H1 (cell line): ENCODE measurements around the gene SOCS6. TPM values are rescaled to one million over a fixed set of nuclear protein-coding genes. Genes with fewer than 3 reads are reported as not detected.
"Not testable (repeated sequence)": the region's sequence is repeated elsewhere in the genome, so short reads cannot be mapped to it uniquely, and the experiment has no call there.

Experiments used
- CTCF ChIA-PET: fragments of 300-600 bp; sonication (Branson Sonifier 250); formaldehyde crosslinking; loops from one replicate; lab custom pipeline; 2021; ENCODE audit not compliant: partially characterized antibody; lab: Charles Lee
- POLR2A ChIA-PET: fragments of 300-600 bp; sonication (Branson Sonifier 250); formaldehyde crosslinking; loops from one replicate; lab custom pipeline; 2021; ENCODE audit warnings: inconsistent platforms; ENCODE audit not compliant: partially characterized antibody; lab: Charles Lee
- DNase-seq, 2 experiments: peaks; one replicate each; pipeline versions ENCODE4 v3.0.0 to v3.0.0-alpha.2; 2010 to 2022; ENCODE audit warnings: low spot score in 2 of 2, low read depth in 1 of 2, mixed read lengths in 1 of 2
- FAIRE-seq: peaks from 2 replicates; lab custom pipeline; 2011; peaks lifted over from hg19 to GRCh38; lab: Jason Lieb, UNC
- H2AFZ ChIP-seq: 2 replicates; pipeline ENCODE4 v1.8.1; 2012; ENCODE audit warnings: low read length, inconsistent platforms
- H2AK5ac ChIP-seq: 2 replicates; pipeline ENCODE4 v1.6.1; 2013; ENCODE audit warnings: low read depth, low read length
- H2BK120ac ChIP-seq: replicated peaks from 2 replicates; pipeline ENCODE3; 2013; ENCODE audit warnings: low read depth, low read length, inconsistent platforms
- H2BK12ac ChIP-seq: 2 replicates; pipeline ENCODE4 v1.6.1; 2013; ENCODE audit warnings: low read depth, low read length
- H2BK15ac ChIP-seq: 2 replicates; pipeline ENCODE4 v1.6.1; 2013; ENCODE audit warnings: low read length
- H2BK20ac ChIP-seq: 2 replicates; pipeline ENCODE4 v1.6.1; 2013; ENCODE audit warnings: low read length
- H2BK5ac ChIP-seq: 2 replicates; pipeline ENCODE4 v1.6.1; 2013; ENCODE audit warnings: low read depth, low read length
- H3K14ac ChIP-seq: 2 replicates; pipeline ENCODE4 v1.6.1; 2013; ENCODE audit warnings: inconsistent platforms; ENCODE audit not compliant: insufficient read length
- H3K18ac ChIP-seq: 2 replicates; pipeline ENCODE4 v1.6.1; 2013; ENCODE audit warnings: low read length; ENCODE audit errors: extremely low read depth
- H3K23ac ChIP-seq: 2 replicates; pipeline ENCODE4 v1.6.1; 2013; ENCODE audit warnings: inconsistent platforms; ENCODE audit not compliant: insufficient read length
- H3K23me2 ChIP-seq: 2 replicates; pipeline ENCODE4 v1.6.1; 2013; ENCODE audit warnings: low read depth, low read length
- H3K27ac ChIP-seq: 2 replicates; pipeline ENCODE4 v1.6.1; 2011; ENCODE audit warnings: low read depth, low read length, inconsistent platforms
- H3K27me3 ChIP-seq, 4 experiments: replicated peaks in 1 of 4; 1 replicate in 1 of 4; 2 replicates in 3 of 4; pipeline versions ENCODE4 v1.6.1 to v1.8.1; 2011 to 2013; ENCODE audit warnings: low read length in 3 of 4, mild to moderate bottlenecking in 3 of 4, inconsistent platforms in 2 of 4, mixed read lengths in 2 of 4, moderate library complexity in 1 of 4; ENCODE audit not compliant: control insufficient read depth in 3 of 4, insufficient read depth in 3 of 4; ENCODE audit errors: extremely low read depth in 1 of 4
- H3K36me3 ChIP-seq, 4 experiments: 2 replicates each; pipeline versions ENCODE4 v1.6.1 to v1.8.1; 2011 to 2013; ENCODE audit warnings: mild to moderate bottlenecking in 4 of 4, low read length in 3 of 4, moderate library complexity in 2 of 4, control low read depth in 1 of 4, inconsistent platforms in 1 of 4; ENCODE audit not compliant: insufficient read depth in 4 of 4, control insufficient read depth in 2 of 4
- H3K4ac ChIP-seq: replicated peaks from 2 replicates; pipeline ENCODE3; 2013; ENCODE audit warnings: low read length, low read depth, mixed read lengths, inconsistent platforms; ENCODE audit not compliant: insufficient read length
- H3K4me1 ChIP-seq, 4 experiments: replicated peaks in 1 of 4; 1 replicate in 1 of 4; 2 replicates in 3 of 4; pipeline versions ENCODE4 v1.6.1 to v1.8.1; 2011 to 2013; ENCODE audit warnings: low read length in 3 of 4, inconsistent platforms in 2 of 4, mixed read lengths in 1 of 4; ENCODE audit not compliant: insufficient read depth in 4 of 4, control insufficient read depth in 3 of 4
- H3K4me2 ChIP-seq, 2 experiments: 2 replicates each; pipeline versions ENCODE4 v1.6.1 to v1.8.1; 2011 to 2013; ENCODE audit warnings: low read depth in 2 of 2, low read length in 2 of 2, control low read depth in 1 of 2, inconsistent platforms in 1 of 2, mild to moderate bottlenecking in 1 of 2; ENCODE audit not compliant: insufficient read depth in 1 of 2
- H3K4me3 ChIP-seq, 4 experiments: fragments of 200-600, 300-600 bp in 1 of 4; sonication (generic), shearing (Covaris generic), sonication (Bioruptor Twin) in 1 of 4; 2 replicates each; pipeline versions ENCODE4 v1.5.1 to v1.8.1; 2011 to 2016; ENCODE audit warnings: low read length in 4 of 4, low read depth in 3 of 4, control low read depth in 2 of 4, inconsistent platforms in 2 of 4, mild to moderate bottlenecking in 2 of 4, mixed read lengths in 1 of 4, moderate library complexity in 1 of 4; ENCODE audit not compliant: insufficient read depth in 2 of 4; ENCODE audit errors: extremely low read depth in 1 of 4
- H3K56ac ChIP-seq: replicated peaks from 2 replicates; pipeline ENCODE3; 2013; ENCODE audit warnings: low read depth, mild to moderate bottlenecking, mixed read lengths, low read length, inconsistent platforms; ENCODE audit not compliant: insufficient read length
- H3K79me1 ChIP-seq: 2 replicates; pipeline ENCODE4 v1.6.1; 2013; ENCODE audit warnings: low read depth, low read length, control low read depth
- H3K79me2 ChIP-seq, 2 experiments: 2 replicates each; pipeline versions ENCODE4 v1.6.1 to v1.8.1; 2012 to 2013; ENCODE audit warnings: low read length in 2 of 2, mild to moderate bottlenecking in 2 of 2, inconsistent platforms in 1 of 2; ENCODE audit not compliant: insufficient read depth in 2 of 2, control insufficient read depth in 1 of 2
- H3K9ac ChIP-seq, 4 experiments: replicated peaks in 1 of 4; 1 replicate in 1 of 4; 2 replicates in 3 of 4; pipeline versions ENCODE4 v1.6.1 to v1.8.1; 2011 to 2013; ENCODE audit warnings: low read depth in 3 of 4, low read length in 3 of 4, control low read depth in 2 of 4, mild to moderate bottlenecking in 2 of 4, moderate library complexity in 2 of 4, inconsistent platforms in 1 of 4; ENCODE audit errors: extremely low read depth in 1 of 4
- H3K9me3 ChIP-seq, 2 experiments: 2 replicates each; pipeline versions ENCODE4 v1.6.1 to v1.8.1; 2012 to 2013; ENCODE audit warnings: mild to moderate bottlenecking in 2 of 2, moderate library complexity in 2 of 2, control low read depth in 1 of 2, inconsistent platforms in 1 of 2, low read depth in 1 of 2, low read length in 1 of 2, mixed read lengths in 1 of 2; ENCODE audit not compliant: insufficient read depth in 2 of 2
- H4K20me1 ChIP-seq, 2 experiments: replicated peaks in 1 of 2; 2 replicates each; pipeline versions ENCODE3 to v1.8.1; 2011 to 2013; ENCODE audit warnings: inconsistent platforms in 2 of 2, low read length in 2 of 2, mild to moderate bottlenecking in 1 of 2; ENCODE audit not compliant: insufficient read depth in 2 of 2, control insufficient read depth in 1 of 2
- H4K5ac ChIP-seq: 2 replicates; pipeline ENCODE4 v1.6.1; 2013; ENCODE audit warnings: low read length, low read depth, mixed read lengths, inconsistent platforms; ENCODE audit not compliant: insufficient read length
- H4K8ac ChIP-seq: 2 replicates; pipeline ENCODE4 v1.8.0; 2013; ENCODE audit warnings: mild to moderate bottlenecking, moderate library complexity, low read length, inconsistent platforms; ENCODE audit not compliant: insufficient read depth; ENCODE audit errors: extremely low read depth
- H4K91ac ChIP-seq: replicated peaks from 2 replicates; pipeline ENCODE3; 2013; ENCODE audit warnings: low read length, mixed read lengths, inconsistent platforms; ENCODE audit not compliant: insufficient read length
- WGBS, 2 experiments: shearing (Covaris generic) in 1 of 2; methylation state at CpG; one replicate each; pipeline versions ENCODE4 v1.1.6 to v1.1.7; 2013 to 2015; ENCODE audit warnings: low lambda C conversion rate in 2 of 2, mixed read lengths in 2 of 2, inconsistent platforms in 1 of 2, low coverage in 1 of 2, missing lambda C conversion rate in 1 of 2; ENCODE audit not compliant: insufficient replicate concordance in 2 of 2, insufficient coverage in 1 of 2, insufficient read length in 1 of 2; ENCODE audit errors: extremely low coverage in 1 of 2, missing lambda C conversion rate in 1 of 2; 5-methylcytosine and 5-hydroxymethylcytosine counted together
- polyA plus RNA-seq, 7 experiments: library from polyadenylated mRNA; depleted of rRNA in 3 of 7; stranded (reverse) in 5 of 7; unstranded in 2 of 7; fragments of >200 nt in 5 of 7; fragments of 200-250 nt in 2 of 7; gene quantifications; 1 replicate in 5 of 7; 2 replicates in 1 of 7; 4 replicates in 1 of 7; pipeline versions ENCODE4 v1.2.1 to v1.2.3, GENCODE V29; 2011 to 2013; ENCODE audit warnings: missing spikeins in 2 of 7, mixed read lengths in 2 of 7
- total RNA-seq: library from RNA; stranded (reverse); fragmentation: NEBNext Ultra II Directional; extraction: Animal tissue kit (Norgen Biotek cat#: 25700); gene quantifications from 2 replicates; pipeline ENCODE4 v1.2.1, GENCODE V29; 2021

SOCS6 gene
- total and polyA plus RNA-seq, 2 of the 8 experiments (the other 6 are each of a cell fraction or from before 2014, with no cell fraction given), result 9.1 to 22.9 TPM

GRCh38 chr18:70367344-70367743 lies 78.5 kb downstream of the SOCS6 start:
- H2AFZ ChIP-seq, H3K56ac ChIP-seq, H3K36me3 ChIP-seq, H4K5ac ChIP-seq, H3K23me2 ChIP-seq, H2AK5ac ChIP-seq, H4K20me1 ChIP-seq, H3K9me3 ChIP-seq, H3K27ac ChIP-seq, H3K4me3 ChIP-seq, CTCF ChIA-PET, H2BK5ac ChIP-seq, H3K4me2 ChIP-seq, H2BK20ac ChIP-seq, POLR2A ChIA-PET, H3K9ac ChIP-seq, DNase-seq, H3K79me2 ChIP-seq, H3K27me3 ChIP-seq, H3K23ac ChIP-seq, H2BK12ac ChIP-seq, H3K79me1 ChIP-seq, H3K14ac ChIP-seq, FAIRE-seq, H4K91ac ChIP-seq, H4K8ac ChIP-seq, H2BK120ac ChIP-seq, H3K18ac ChIP-seq, H2BK15ac ChIP-seq, H3K4ac ChIP-seq: not testable (repeated sequence)
- H3K4me1 ChIP-seq, result peaks cover 2 to 15% (median 9%) of the 10 kb centered on the region in 4 experiments; a peak in 5 of 7 replicates
- WGBS, 2 experiments, result 87% methylated on average over 3 of the region's 3 CpGs; no CpG with 5 or more reads in 1 of the 2 experiments
